Stimulated activated CD4-positive, alpha-beta T cell treated with anti-CD3 and anti-CD28 coated beads, TNF-alpha, amount 100 ng/mL, for 24 hours (primary cell): ENCODE measurements around the gene GLP2R.
"Not testable (repeated sequence)": the region's sequence is repeated elsewhere in the genome, so short reads cannot be mapped to it uniquely, and the experiment has no call there.

Experiments used
- DNase-seq, 3 experiments: peaks; one replicate each; pipeline ENCODE4 v3.0.0-alpha.2; 2020; ENCODE audit warnings: low read depth in 3 of 3

Gene GLP2R

DNA sequence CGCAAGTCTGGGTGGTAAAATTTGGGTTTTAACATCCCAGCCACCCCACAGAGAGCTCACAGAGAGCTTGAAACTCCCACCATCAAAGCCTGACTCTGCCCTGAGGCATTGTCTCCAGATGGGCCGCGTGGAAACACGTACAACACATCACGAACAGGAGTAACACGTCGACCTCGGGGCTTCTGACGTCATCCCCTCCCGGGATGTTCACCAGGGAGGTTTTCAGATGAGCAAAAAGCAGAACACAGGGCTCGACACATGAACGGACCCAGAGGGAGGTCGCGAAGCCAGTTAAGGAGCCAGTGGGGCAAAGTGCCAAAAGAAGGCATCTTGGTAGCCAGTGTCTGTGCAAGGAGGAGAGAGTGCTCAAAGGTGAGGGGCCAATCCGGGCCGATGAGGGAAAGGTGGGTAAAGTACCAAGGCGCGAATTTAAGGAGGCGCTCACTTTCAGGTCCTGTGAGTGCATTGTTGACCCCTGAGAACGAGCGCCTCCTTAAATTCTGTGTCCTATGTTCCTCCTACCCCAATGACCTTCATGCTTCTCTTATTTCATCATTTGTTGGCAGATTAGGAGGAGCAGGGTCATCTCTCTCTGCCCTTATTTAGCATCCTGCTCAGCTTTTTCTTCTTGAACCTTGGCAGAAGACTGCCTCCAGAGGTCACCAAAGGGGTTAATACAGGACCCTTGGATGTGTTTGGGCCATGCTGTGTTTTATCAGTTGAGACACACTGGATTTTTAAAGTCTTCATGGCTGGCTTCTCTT is 73.7 kb downstream of the GLP2R start:
- DNase-seq, result no peak

DNA sequence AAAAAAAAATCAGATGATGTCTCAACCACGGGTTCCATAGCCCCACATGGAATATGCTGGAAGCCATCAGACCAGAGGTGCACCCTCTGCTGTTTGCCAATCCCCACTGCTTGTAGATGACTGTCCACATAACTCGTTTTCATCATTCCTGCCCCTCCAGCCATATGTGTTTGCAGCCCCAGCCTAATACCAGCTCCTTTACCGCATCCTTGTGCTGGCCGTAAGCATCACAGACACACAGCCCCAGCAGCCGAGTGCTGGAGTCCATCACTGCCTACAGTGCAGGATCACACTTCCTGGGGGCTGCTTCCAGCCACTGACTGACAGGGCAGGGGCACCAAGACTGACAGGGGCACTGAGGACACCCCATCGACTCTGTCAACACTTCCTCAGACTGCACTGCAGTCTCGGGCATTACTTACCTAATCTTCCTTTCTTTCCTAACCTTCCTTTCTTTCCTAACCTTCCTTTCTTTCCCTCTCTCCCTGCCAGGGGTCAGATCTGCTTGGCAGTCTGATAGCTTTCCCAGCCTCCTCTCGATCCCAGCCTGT is 74.4 kb downstream of the GLP2R start:
- DNase-seq, result no peak

DNA sequence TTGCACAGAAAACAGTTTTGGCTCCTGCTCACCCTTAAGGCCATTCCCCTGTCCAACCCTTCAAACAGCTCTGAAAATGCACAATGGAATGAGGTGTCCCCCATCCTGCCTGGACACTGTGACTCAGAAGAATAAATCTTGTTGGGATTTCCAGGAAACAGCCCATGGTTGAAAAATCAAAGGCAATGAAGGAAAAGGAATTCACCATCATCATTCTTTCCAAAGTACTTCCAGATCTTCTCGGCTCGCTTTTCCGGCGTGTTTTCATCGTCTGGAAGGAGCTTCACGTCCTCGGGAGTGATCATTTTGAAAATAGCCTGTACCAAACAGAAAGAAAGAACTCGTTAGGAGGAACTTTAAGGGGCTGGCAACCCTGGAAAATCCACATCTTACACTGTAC is 75.1 kb downstream of the GLP2R start:
- DNase-seq, result no peak

DNA sequence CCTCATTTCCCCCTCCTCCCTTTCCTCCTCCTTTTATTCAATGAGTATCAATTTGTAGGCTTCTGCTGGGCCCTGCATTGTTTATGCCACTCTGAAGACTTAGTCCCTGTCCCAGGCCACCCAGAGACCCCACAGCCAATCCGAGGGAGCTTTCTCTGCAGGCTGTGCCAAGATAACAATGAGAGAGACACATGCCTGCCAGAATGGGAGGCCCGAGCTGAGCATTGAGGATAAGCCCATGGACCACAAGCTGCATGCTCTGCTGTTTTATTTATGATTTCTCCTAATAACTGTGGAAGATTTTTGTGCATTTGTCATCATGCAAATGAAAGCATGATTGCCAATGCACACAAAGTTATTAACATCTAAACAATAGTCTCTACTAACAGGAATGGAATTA is 76.4 kb downstream of the GLP2R start:
- DNase-seq, result no peak

DNA sequence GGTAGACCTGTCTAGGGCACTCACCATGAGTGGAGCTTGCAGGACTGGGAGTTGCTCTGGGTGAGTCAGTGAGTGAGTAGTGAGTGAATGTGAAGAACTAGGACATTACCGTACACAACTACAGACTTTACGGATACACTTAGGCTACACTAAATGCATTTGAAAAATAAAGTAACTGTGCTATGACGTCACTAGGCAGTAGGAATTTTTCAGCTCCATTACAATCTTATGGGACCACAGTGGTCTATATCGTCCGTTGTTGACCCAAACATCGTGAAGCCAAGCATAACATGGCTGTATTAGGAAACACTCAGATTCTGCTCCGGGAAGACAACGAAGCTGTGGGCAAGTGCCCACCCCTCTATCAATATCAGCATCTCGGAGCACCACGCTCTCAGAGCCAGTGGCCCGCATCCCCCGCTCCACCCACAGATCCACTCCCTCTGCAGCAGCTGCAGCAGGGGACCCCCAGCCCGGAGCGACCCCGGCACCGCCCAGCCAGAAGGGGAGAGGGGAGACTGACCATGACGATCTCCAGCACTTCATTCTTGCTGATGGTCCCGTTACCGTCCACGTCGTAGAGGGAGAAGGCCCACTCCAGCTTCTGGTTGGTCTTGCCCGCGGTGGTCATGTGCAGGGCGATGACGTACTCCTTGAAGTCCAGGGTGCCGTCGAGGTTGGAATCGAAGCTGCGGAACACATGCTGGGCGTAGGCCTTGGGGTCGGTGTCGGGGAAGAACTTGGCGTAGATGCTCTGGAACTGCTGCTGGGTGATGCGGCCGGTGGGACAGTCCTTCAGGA is 78.8 kb downstream of the GLP2R start:
- DNase-seq, result no peak

DNA sequence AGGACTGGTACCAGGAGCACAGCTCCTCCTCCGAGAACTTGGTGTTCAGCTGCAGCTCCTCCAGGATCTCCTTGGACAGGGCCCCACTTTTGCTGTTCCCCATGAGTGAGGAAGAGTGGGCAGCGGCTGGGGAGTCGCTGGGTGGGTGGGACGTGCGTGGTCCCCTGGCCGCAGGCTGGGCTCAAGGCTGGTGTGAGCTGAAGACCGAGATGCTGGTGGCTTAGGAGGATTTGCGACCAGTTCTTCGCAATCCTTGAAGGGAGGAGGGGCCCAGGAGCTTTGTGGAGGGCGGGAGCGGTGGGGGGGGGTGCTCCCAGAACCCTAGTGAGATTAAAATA is 79.3 kb downstream of the GLP2R start, which contains the start of gene RCVRN:
RCVRN (minus strand) TSS at position 194 of the 338 bp plus-strand sequence; CDS start at position 103, 91 bp downstream.
- no peak for DNase-seq

DNA sequence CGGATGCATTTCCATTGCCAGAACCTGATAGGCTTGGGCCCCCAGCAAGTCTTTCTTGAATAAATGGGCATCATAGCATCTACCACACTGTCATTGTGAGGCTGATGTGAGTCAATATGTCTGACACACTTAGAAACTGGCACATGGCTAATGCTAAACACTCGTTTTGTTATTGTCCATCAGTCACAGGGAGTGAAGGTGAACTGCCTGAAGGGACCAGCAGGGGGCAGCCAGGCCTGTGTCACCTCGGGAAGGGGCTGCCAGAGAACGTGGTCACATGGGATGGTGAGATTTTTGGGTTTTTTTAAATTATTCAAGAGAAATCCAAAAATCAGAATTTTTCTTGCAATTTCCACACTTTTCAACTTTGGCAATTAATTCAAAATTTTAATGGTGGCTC is 80.2 kb downstream of the GLP2R start:
- peak in 1 of 3 experiments; percentile 21 for DNase-seq

DNA sequence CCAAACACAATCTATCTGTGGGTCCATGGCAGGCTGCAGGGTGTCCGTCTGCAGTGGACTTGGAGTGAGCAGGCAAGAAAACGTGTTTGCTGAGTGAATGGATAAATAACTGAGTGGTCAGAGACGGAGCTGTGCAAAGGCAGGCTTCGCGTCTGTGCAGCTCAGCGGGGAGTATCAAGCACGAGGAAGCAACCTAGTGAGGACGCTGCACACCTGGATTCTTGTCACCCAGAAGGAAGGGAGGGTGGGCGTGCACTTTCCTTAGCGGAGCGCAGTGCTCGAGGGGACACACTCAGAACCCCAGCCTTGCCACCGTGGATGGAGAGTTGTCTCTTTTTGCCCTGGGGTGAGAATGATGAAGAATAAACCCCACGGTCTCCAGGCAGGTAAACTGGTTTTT is 80.9 kb downstream of the GLP2R start:
- DNase-seq, result no peak

DNA sequence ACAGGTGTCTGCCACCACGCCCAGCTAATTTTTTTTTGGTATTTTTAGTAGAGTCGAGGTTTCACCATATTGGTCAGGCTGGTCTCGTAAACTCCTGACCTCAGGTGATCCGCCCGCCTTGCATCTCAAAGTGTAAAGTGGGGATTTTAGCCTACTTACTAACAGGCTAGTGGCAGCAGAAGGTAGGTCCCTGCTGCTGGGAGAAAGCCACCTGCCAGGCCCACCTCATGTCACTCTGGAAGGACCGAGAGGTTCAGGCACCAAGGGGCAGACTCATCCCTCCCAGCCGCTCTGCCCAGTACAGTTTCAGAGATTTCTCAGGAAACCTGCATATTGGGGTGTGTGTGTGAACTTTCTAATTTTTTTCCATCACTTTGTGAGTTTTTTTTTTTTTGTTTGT is 81.4 kb downstream of the GLP2R start:
- no peak for DNase-seq

DNA sequence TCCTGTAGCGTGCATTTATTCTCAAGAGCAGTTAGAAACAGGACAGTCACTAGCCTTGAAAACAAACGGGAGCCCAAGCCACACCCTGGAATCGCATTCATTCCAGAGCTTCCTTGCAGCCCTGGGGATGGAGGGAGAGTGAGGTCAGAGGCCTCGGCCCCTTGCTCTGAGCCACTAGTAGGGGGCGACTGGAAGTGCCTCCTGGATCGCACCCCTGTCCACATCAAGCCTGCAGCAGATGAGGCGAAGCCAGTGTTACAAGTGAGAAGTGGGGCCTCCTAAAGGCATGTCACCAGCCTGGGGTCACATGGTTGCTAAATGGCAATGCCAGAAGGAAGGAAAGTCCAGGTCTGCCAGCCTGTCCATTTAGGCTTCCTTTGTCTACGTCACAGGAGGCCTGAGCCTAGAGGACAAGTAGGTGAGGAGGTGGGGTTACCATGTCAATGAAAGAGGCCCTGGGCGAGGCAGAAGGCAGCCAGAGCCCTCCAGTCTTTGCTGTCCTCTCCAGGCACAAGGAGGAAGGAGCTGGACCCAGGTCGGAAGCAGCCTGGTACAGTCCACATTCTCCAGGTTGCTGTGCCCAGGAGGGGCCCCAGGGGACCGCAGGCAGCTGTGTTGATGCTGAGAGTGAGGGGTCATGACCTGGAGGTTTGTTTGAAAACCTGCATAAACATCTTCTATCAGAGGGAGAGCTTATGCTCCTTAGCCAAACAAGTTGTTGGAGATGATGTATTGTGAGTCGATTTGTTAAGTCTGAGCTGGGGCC is 82.3 kb downstream of the GLP2R start:
- no peak for DNase-seq

DNA sequence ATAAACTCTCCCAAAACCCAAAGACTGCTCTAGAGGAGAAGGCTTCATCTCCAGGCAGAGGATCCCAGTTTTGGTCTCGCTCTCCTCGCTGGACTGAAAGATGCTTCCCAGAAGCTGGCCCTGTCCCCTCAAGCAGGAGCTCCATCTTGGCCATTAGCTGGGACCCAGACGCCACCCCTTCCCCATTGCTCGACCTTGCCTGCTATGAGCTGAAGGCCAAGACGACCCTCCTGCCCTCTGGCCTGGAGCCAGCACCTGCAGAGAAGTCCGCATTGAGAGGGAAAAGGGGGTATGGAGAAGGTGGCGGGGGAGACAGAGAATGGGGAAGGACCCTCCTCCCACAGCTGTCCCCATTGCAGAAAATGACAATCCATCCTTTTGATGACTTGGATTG is 82.9 kb downstream of the GLP2R start:
- DNase-seq, result no peak

DNA sequence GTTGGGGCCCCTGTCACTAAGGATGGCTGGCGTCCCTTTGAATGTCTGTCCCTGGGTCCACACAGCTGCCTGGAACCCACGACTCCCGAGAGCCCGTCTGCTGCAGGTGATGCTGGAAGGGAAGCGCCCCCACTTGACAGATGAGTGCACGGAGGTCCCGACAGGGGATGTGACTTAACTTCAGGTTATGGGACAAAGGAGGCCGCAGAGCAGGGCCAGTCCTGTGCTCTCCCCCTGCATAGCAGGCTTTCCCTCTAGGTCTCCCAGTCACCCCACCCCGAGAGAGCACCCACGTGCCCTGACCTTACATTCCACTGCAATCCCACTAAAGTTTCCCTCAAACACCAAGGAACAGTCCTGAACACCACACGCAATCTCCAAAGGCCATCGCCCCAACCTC is 85.4 kb downstream of the GLP2R start:
- DNase-seq, result no peak

DNA sequence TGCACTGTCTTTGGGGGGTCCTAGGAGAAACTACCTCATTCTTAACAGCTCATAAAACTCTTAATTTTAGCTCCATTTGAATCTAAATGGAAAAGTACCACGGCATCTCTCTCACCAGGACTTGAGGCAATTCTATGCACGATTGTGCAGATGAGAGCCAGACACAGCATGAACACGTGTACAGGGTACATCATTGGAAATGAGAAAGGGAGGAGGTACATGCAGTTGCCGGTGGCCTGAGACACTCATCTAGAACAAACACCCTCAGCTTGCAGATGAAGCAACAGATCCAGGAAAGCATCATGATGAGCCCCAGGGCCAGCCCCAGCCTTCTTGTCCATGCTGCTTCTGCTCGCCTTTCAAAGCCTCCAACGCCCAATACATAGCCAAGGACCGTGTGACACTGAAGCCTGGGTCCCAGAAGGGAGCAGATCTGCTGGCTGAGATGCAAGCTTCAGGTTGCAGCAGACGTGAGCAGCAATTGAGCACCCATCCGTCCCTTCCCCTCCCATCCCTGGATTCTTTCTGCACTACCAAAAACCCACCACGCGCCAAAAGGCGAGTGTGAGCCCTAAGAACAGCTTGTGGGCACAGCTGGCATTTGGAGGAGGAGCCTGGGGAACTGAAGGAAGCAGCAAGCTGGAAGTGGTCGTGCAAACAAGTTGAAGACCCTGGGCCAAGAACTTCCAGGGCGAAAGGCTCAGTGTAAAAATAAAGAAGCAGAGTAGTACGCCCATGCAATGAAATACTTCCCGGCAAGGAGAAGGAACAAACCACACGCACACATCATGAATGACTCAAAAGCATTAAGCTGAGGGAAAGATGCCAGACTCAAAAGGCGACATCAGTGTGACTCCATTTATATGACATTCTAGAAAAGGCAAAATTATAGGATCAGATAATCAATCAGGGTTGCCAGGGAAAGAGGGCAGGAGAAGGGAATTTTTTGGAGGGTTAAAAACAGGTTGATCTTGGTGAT is 86.7 kb downstream of the GLP2R start:
- DNase-seq, result no peak

DNA sequence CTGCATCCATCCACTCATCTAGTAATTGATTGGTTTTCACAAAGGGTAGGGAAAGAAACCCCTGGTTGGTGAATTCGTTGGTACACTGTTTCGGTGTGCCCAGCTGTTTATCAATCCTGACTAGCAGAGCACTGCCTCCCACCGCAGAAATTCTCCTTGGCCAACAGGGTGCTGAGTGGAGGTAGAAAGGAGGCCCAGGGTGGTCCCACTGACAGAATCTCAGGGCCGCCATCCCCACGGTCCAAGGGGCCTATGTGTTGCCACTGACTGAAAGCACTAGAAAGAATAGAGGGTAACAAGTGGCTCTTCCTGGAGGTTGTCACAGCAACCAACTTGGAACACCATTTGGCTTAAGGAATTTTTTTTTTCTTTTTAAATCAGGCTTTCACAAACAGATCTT is 87.8 kb downstream of the GLP2R start:
- no peak for DNase-seq

DNA sequence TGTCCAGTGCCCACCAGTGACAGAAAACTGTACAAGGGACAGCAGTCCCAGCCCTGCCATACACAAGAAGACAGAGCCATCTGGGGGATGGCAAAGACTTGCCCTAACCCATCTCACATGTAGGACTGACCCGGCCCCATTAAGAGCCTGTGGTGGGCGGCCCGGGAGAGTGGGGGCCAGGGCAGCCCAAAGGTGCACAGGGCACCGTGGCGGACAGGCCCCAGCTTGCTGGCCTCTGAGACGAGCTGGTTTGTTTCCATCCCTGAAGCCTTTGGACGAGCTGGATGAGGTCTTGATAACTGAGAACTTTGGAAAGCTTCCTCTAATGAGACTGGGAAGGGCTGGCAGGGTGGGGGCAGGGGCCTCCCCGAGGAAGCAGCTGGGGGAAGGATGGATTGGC is 90.4 kb downstream of the GLP2R start:
- DNase-seq, result no peak

DNA sequence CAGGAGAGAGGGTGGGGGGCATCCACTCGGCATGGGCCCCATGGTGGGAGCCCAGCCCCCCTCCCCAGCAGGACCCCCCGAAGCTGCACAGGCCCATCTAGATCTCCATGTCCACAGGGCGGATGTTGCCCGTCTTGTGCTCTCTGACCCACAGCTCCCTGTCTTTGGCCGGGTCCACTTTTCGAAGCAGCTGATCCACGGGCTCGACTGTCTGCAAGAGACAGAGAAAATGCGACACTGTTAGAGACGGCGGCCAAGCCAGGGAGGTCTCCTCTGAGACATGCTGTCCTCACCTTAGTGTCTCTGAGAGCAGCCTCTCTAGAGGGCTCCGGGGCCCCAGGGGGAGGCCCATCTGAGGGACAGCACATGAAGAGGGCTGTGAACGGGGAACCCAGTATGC is 91.4 kb downstream of the GLP2R start:
- no peak for DNase-seq

DNA sequence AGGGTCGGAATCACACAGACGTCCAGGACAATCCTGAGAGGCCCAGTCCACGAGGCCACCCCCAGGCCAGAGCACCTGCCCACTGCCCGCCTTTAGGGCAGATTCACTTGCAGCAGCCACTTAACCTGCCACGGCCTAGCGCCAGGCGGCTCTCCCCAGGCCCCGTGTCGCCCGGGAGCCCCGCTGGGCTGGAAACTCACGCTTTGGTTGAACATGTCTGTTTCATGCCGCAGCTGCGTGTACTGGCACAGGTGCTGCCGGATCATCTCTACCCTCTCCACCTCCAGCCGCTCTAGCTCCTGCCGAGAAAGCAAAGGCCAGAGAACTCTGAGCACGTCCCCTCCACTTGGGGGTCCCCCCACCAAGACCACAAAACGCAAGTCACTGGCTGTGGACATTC is 92.1 kb downstream of the GLP2R start:
- no peak for DNase-seq

DNA sequence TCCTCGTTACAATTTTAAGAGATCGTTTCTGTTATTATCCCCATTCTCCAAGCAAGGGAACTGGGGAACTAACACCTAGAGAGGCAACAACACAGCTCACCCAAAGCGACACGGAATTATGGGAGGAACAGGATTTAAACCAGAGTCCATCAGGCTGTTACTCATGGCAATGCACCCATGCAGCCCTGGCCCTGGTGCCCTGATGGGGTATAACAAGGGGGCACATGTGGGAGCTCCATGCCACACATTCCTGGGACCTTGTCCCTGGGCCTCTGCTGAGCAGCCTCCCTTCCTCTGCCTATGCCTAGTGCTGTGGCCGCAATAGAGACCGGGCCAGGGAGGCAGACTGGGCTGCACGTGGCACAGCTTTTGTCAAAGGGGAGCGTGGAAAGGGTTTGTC is 92.6 kb downstream of the GLP2R start:
- no peak for DNase-seq

DNA sequence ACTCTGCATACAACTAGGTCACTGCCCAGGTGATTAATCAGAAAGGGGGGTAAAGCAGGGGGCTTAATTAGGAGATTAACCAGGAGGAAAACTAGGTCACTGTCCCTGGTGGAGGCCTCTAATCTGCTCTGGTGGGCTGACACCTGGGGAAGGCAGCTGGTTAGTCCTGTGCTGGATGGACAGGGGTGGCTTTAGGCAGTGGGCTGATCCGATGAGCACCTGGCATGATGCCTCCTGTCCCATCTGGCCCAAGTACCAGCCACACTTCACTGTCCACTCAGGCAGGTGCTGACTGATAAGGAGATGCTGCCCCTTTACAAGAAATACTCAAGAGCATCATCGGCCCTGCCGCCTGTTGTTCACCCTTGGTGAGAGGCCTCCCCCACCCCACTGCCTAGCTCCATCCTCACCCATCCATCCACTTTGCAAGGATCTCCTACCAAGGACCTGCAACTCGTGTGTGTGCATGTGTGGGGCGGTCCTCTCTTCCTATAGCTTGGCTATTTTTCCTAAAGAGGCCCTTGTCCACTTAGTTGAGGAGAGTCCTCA is 93.2 kb downstream of the GLP2R start:
- no peak for DNase-seq

DNA sequence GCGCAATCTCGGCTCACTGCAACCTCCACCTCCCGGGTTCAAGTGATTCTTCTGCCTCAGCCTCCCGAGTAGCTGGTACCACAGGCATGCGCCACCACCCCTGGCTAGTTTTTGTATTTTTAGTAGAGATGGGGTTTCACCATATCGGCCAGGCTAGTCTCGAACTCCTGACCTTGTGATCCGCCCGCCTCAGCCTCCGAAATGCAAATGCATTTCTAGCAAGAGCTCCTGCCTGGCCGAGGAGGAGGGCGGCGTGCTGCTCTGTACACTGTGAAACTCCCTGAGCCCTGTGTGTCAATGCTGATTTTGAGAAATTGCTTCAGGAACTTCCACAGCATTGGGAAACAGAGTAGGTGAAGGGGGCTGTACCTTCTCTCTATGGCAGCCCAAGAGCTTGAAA is 95.5 kb downstream of the GLP2R start:
- DNase-seq, result not testable (repeated sequence)
